ENCODE results near the gene RFT1.

Gene RFT1

GRCh38 chr3:53049987-53050386, 80.2 kb downstream of the RFT1 start:
- ATAC-seq: no peak
- TF ChIP-seq BACH2 (CRISPR knock-in tag; IDR thresholded peaks at IDR 0.05; ENCODE audit: borderline replicate concordance) (no peak), ZNF8 (CRISPR knock-in tag; IDR thresholded peaks at IDR 0.05) (no peak), OSR1 (CRISPR knock-in tag; IDR thresholded peaks at IDR 0.05) (no peak), SNAI2 (CRISPR knock-in tag; IDR thresholded peaks at IDR 0.05) (no peak), ZFP3 (CRISPR knock-in tag; IDR thresholded peaks at IDR 0.05) (no peak), ESRRG (CRISPR knock-in tag; IDR thresholded peaks at IDR 0.05) (no peak), TCF4 (CRISPR knock-in tag; IDR thresholded peaks at IDR 0.05; ENCODE audit: borderline replicate concordance) (no peak), ZNF70 (CRISPR knock-in tag; IDR thresholded peaks at IDR 0.05) (no peak), ISL1 (CRISPR knock-in tag; IDR thresholded peaks at IDR 0.05) (no peak), ZFP30 (CRISPR knock-in tag; IDR thresholded peaks at IDR 0.05) (no peak), GLIS3 (CRISPR knock-in tag; IDR thresholded peaks at IDR 0.05) (no peak), ZC3H10 (CRISPR knock-in tag; IDR thresholded peaks at IDR 0.05) (no peak)

- ATAC-seq: peak; percentile 55
- no peak for TF ChIP-seq ZNF70 (CRISPR knock-in tag; IDR thresholded peaks at IDR 0.05)
- no peak for TF ChIP-seq GLIS3 (CRISPR knock-in tag; IDR thresholded peaks at IDR 0.05)
- TF ChIP-seq TSHZ2 (CRISPR knock-in tag; IDR thresholded peaks at IDR 0.05): no peak
- TF ChIP-seq ESRRG (CRISPR knock-in tag; IDR thresholded peaks at IDR 0.05): no peak
- no peak for TF ChIP-seq CSRNP3 (CRISPR knock-in tag; IDR thresholded peaks at IDR 0.05)
- no peak for TF ChIP-seq RARB (CRISPR knock-in tag; IDR thresholded peaks at IDR 0.05)
- no peak for TF ChIP-seq PATZ1 (CRISPR knock-in tag; IDR thresholded peaks at IDR 0.05; ENCODE audit: borderline replicate concordance)
- no peak for TF ChIP-seq ZNF565 (CRISPR knock-in tag; conservative IDR thresholded peaks at IDR 0.05; ENCODE audit: low read depth)
- TF ChIP-seq ARNTL (CRISPR knock-in tag; IDR thresholded peaks at IDR 0.05; ENCODE audit: borderline replicate concordance, low read depth): no peak
- no peak for TF ChIP-seq CSDC2 (CRISPR knock-in tag; IDR thresholded peaks at IDR 0.05)
- TF ChIP-seq ZFP30 (CRISPR knock-in tag; IDR thresholded peaks at IDR 0.05): no peak
- TF ChIP-seq SNAI2 (CRISPR knock-in tag; IDR thresholded peaks at IDR 0.05): no peak
- TF ChIP-seq ZC3H10 (CRISPR knock-in tag; IDR thresholded peaks at IDR 0.05): no peak
- TF ChIP-seq POU6F1 (CRISPR knock-in tag; IDR thresholded peaks at IDR 0.05; ENCODE audit: borderline replicate concordance, low read depth): no peak
- TF ChIP-seq OSR1 (CRISPR knock-in tag; IDR thresholded peaks at IDR 0.05): no peak
- TF ChIP-seq CREB5 (CRISPR knock-in tag; IDR thresholded peaks at IDR 0.05; ENCODE audit: low read depth): no peak
- TF ChIP-seq PPARA (CRISPR knock-in tag; IDR thresholded peaks at IDR 0.05; ENCODE audit: borderline replicate concordance): no peak
- TF ChIP-seq ISL1 (CRISPR knock-in tag; IDR thresholded peaks at IDR 0.05): no peak
- no peak for TF ChIP-seq ZFP3 (CRISPR knock-in tag; IDR thresholded peaks at IDR 0.05)
- no peak for TF ChIP-seq TCF4 (CRISPR knock-in tag; IDR thresholded peaks at IDR 0.05; ENCODE audit: borderline replicate concordance)
These were observed 83.8 kb downstream of the RFT1 start for GRCh38 chr3:53046171-53047170.
